ENCODE data around the gene SLC23A3.
A peak's percentile ranks its signal among the peaks of the same experiment; 100 is the strongest.

Gene SLC23A3, protein sequence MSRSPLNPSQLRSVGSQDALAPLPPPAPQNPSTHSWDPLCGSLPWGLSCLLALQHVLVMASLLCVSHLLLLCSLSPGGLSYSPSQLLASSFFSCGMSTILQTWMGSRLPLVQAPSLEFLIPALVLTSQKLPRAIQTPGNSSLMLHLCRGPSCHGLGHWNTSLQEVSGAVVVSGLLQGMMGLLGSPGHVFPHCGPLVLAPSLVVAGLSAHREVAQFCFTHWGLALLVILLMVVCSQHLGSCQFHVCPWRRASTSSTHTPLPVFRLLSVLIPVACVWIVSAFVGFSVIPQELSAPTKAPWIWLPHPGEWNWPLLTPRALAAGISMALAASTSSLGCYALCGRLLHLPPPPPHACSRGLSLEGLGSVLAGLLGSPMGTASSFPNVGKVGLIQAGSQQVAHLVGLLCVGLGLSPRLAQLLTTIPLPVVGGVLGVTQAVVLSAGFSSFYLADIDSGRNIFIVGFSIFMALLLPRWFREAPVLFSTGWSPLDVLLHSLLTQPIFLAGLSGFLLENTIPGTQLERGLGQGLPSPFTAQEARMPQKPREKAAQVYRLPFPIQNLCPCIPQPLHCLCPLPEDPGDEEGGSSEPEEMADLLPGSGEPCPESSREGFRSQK

GRCh38 chr2:219169930-219170654 is at the start of gene SLC23A3:
Gene SLC23A3, minus strand, starts transcription at chr2:219170029. Its CDS starts 45 bp downstream, at chr2:219169984.
- ChIA-PET CTCF (interaction anchor here (0.6 to 9.4 kb wide), 27 partner anchors 7 to 360 kb away, joined by 3 to 154 read pairs (median 7); partner anchors contain the start of genes DNAJB2, NHEJ1 and ZFAND2B), POLR2A (interaction anchor here (0.6 kb wide), 1 partner anchor 48 kb away, joined by 3 read pairs; no protein-coding TSS in a partner anchor)
- TF ChIP-seq, protein P1, sequence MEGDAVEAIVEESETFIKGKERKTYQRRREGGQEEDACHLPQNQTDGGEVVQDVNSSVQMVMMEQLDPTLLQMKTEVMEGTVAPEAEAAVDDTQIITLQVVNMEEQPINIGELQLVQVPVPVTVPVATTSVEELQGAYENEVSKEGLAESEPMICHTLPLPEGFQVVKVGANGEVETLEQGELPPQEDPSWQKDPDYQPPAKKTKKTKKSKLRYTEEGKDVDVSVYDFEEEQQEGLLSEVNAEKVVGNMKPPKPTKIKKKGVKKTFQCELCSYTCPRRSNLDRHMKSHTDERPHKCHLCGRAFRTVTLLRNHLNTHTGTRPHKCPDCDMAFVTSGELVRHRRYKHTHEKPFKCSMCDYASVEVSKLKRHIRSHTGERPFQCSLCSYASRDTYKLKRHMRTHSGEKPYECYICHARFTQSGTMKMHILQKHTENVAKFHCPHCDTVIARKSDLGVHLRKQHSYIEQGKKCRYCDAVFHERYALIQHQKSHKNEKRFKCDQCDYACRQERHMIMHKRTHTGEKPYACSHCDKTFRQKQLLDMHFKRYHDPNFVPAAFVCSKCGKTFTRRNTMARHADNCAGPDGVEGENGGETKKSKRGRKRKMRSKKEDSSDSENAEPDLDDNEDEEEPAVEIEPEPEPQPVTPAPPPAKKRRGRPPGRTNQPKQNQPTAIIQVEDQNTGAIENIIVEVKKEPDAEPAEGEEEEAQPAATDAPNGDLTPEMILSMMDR (IDR thresholded peaks at IDR 0.05; ENCODE audit: insufficient read depth, low read length, missing control alignments) = no peak
- DNase-seq (ENCODE audit: low read depth, low spot score) = no peak
- H3K4me3 ChIP-seq (ENCODE audit: low read depth, low read length) = no peak within 1 kb of the TSS

DNA sequence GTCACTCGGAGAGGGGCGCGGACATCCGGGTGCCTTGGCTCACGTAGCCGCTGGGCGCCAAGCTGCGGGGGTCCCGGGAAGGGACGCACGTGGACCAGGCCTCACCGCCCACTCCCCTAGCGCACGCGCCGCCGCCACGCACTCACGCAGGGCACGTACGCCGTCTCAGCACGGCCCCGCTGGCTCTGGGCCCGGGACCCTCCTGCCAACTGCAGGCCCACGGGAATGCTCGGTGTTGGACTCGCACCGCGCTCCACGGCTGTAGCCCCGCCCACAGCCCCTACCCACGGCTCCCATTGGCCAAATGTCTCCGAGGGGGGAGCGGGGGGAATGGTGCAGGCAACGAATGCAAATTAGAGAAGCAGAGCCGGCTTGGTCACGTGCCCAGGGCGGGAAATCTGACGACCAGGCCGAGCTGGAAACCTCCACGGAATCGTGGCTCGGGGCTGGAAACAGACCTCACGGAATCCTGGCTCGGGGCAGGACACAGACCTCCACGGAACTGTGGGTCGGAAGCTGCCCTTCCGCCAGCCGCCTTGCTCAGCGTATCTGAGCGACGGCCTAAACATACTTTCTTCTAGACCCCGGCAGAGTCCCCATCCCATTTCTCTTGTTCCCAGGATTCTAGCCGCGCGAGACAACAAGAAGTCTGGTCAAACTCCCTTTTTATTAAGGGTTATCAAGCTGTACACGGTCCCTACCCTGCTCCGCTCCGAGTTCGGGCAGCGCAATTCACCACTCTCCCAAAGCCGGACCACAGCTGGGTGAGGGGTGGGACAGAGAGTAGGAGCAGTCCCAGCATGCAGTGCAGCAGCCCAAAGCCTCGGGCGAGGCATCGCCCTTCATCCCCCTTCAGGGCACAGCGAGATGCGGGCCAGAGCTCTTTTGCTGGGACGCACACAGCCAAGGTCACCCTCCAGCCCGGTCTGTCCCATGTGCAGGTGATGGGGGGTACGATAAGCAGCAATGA is 49.2 kb upstream of the SLC23A3 start, which contains the start of gene ABCB6:
Gene ABCB6, minus strand, starts transcription at position 227 of the 970 bp plus-strand sequence. CDS start 285 bp downstream, outside the sequence.
- TF ChIP-seq, protein P1 (IDR thresholded peaks at IDR 0.05; ENCODE audit: insufficient read depth, low read length, missing control alignments) = no peak
- peak within 1 kb of the TSS; percentile 69 for H3K4me3 ChIP-seq (ENCODE audit: low read depth, low read length)
- ChIA-PET POLR2A (interaction anchor here (1.0 to 2.7 kb wide), 7 partner anchors 10 to 67 kb away, joined by 3 to 27 read pairs (median 13); partner anchors contain the start of genes ANKZF1, ATG9A, CNPPD1 and DNAJB2), CTCF (interaction anchor here (0.9 to 5.8 kb wide), 13 partner anchors 8 to 81 kb away, joined by 3 to 40 read pairs (median 4); partner anchors contain the start of genes ANKZF1, ATG9A and CNPPD1)
- DNase-seq (ENCODE audit: low read depth, low spot score) = no peak

- no peak for DNase-seq (ENCODE audit: low read depth, low spot score)
- TF ChIP-seq, protein P1 (IDR thresholded peaks at IDR 0.05; ENCODE audit: insufficient read depth, low read length, missing control alignments) = no peak
- peak overlapping the region; percentile 69 for H3K4me3 ChIP-seq (ENCODE audit: low read depth, low read length)
- POLR2A ChIA-PET = interaction anchor here (0.6 to 2.7 kb wide), 12 partner anchors 8 to 134 kb away, joined by 3 to 27 read pairs (median 4); partner anchors contain the start of genes ANKZF1, ATG9A, CNPPD1 and DNAJB2
- CTCF ChIA-PET = interaction anchor here (0.9 to 5.8 kb wide), 10 partner anchors 9 to 77 kb away, joined by 3 to 40 read pairs (median 5); partner anchors contain the start of genes ANKZF1, ATG9A, CNPPD1 and NHEJ1
Measured at GRCh38 chr2:219218217-219218731, 48.4 kb upstream of the SLC23A3 start.

DNA sequence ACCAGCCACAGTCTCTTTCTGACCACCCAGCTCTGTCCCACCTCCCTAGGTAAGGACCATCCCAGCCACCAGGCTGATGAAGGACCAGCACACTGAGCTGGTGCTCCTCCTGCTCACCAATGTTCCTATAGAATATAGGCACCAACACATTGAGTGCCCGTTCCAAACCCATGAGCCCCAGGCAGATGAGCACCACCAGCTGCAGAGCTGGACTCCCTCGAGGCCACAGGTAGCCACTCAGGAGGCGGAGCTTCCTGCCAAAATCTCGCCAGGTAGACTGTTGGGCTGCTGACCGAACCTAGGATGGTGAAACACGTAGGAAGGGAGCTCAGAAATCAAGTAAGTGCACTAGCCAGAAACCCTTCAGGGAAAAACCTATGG is 46.7 kb upstream of the SLC23A3 start:
- CTCF ChIA-PET = interaction anchor here (0.8 to 5.8 kb wide), 6 partner anchors 9 to 79 kb away, joined by 3 to 40 read pairs (median 10); partner anchors contain the start of gene NHEJ1
- TF ChIP-seq, protein P1 (IDR thresholded peaks at IDR 0.05; ENCODE audit: insufficient read depth, low read length, missing control alignments) = no peak
- no peak overlapping the region for H3K4me3 ChIP-seq (ENCODE audit: low read depth, low read length)
- POLR2A ChIA-PET = no interaction called here
- DNase-seq (ENCODE audit: low read depth, low spot score) = no peak

Data from AG04449 (cell line).